ENCODE results near the gene CALU. TPM values are rescaled to one million over a fixed set of nuclear protein-coding genes. Genes with fewer than 3 reads are reported as not detected.

CALU gene
- total RNA-seq, 1 experiment from 2014 or later = 168 TPM

DNA sequence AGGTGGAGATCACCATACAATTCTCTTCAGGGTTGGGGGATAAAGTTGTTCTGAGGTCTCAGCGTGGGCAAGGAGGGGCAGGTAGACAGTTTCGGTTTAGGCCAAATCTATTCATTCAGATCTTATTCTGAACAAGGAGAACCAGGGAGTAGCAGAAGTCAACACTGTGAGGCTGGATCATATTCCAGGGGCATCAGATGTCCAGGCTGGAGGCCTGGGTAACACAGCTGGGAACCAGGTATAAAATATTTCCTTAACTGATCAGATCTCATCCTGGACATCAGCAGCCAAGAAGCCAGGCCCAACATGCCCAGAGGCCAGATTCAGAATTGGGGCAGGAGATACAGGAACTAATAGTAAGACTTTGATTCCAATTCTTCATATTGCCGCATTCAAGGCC, 71.8 kb downstream of the CALU start:
- Histone ChIP-seq H3K4me1 (ENCODE audit: insufficient read depth, low read length) (0 out of 2 replicates have a peak, but pooled peaks cover 3% of the 10 kb centered on the region), H4K91ac (ENCODE audit: insufficient read length, low read depth, low read length) (no peak overlapping the region), H2BK120ac (ENCODE audit: low read depth, low read length, poor library complexity, severe bottlenecking) (no peak overlapping the region), H3K23ac (ENCODE audit: insufficient read length, low read depth, low read length) (no peak overlapping the region), H3T11ph (ENCODE audit: low read length) (no peak overlapping the region), H2BK20ac (ENCODE audit: low read depth, low read length, poor library complexity, severe bottlenecking) (no peak overlapping the region), H2AFZ (ENCODE audit: low read length) (no peak overlapping the region), H3K79me1 (ENCODE audit: insufficient read depth, low read depth, low read length, poor library complexity, severe bottlenecking) (no peaks in the 10 kb centered on the region), H3K18ac (ENCODE audit: insufficient read length, low read depth, low read length) (no peak overlapping the region), H4K20me1 (ENCODE audit: control insufficient read depth, insufficient read depth, insufficient read length) (no peaks in the 10 kb centered on the region), H3K14ac (ENCODE audit: insufficient read depth, low read length) (no peak overlapping the region), H2AK5ac (ENCODE audit: insufficient read length, low read length) (no peak overlapping the region), H4K5ac (ENCODE audit: insufficient read length, low read depth, low read length) (no peak overlapping the region), H3K9me3 (ENCODE audit: control insufficient read depth, low read depth, low read length) (no peaks in the 10 kb centered on the region), H3K27me3 (ENCODE audit: insufficient read depth, low read length) (no peaks in the 10 kb centered on the region), H3K9ac (ENCODE audit: extremely low read depth, insufficient read length, low read length) (no peak overlapping the region), H2BK15ac (ENCODE audit: low read depth, low read length) (no peak overlapping the region), H4K8ac (replicated peaks; ENCODE audit: insufficient read length, low read depth, low read length) (no peak overlapping the region), H3K23me2 (ENCODE audit: insufficient read length, low read depth, low read length, poor library complexity, severe bottlenecking) (no peaks in the 10 kb centered on the region), H3K79me2 (ENCODE audit: insufficient read depth, low read length) (no peaks in the 10 kb centered on the region), H3K27ac (ENCODE audit: insufficient read length, low read depth, low read length) (no peak overlapping the region), H3K56ac (ENCODE audit: insufficient read length, low read depth, low read length) (no peak overlapping the region), H2BK12ac (ENCODE audit: insufficient read length, low read depth, low read length) (no peak overlapping the region), H2BK5ac (ENCODE audit: insufficient read length, low read length) (no peak overlapping the region), H3K4me2 (ENCODE audit: insufficient read depth, insufficient read length, low read length) (no peak overlapping the region), H3K4ac (ENCODE audit: low read depth, low read length) (no peak overlapping the region)
- Mint-ChIP-seq H3K36me3 (ENCODE audit: insufficient read depth in 1 of 3, low read depth in 3 of 3) (peaks cover 11 to 47% (median 22%) of the 10 kb centered on the region in 3 experiments), H3K27me3 (ENCODE audit: low read depth) (no peaks in the 10 kb centered on the region), H3K4me1 (peaks cover 0 to 6% of the 10 kb centered on the region in 2 experiments; a peak in 3 of 4 replicates), H3K4me3 (no peak overlapping the region), H3K9me3 (no peaks in the 10 kb centered on the region), H3K27ac (no peak overlapping the region)
- no peak for TF ChIP-seq CTCF (conservative IDR thresholded peaks at IDR 0.05)
- no peak for DNase-seq
- no CpG with 5 or more reads among the region's 3 CpGs for WGBS (ENCODE audit: extremely low coverage, insufficient read length, low lambda C conversion rate)

Measured in H9 (cell line).